ENCODE results near the gene CSNK2A2.

CSNK2A2 gene

GRCh38 chr16:58217311-58217925 is 19.5 kb upstream of the CSNK2A2 start:
- TF ChIP-seq, protein P1, sequence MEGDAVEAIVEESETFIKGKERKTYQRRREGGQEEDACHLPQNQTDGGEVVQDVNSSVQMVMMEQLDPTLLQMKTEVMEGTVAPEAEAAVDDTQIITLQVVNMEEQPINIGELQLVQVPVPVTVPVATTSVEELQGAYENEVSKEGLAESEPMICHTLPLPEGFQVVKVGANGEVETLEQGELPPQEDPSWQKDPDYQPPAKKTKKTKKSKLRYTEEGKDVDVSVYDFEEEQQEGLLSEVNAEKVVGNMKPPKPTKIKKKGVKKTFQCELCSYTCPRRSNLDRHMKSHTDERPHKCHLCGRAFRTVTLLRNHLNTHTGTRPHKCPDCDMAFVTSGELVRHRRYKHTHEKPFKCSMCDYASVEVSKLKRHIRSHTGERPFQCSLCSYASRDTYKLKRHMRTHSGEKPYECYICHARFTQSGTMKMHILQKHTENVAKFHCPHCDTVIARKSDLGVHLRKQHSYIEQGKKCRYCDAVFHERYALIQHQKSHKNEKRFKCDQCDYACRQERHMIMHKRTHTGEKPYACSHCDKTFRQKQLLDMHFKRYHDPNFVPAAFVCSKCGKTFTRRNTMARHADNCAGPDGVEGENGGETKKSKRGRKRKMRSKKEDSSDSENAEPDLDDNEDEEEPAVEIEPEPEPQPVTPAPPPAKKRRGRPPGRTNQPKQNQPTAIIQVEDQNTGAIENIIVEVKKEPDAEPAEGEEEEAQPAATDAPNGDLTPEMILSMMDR (IDR thresholded peaks at IDR 0.05; ENCODE audit: low read depth, low read length) = no peak
- DNase-seq (ENCODE audit: low read depth in 2 of 2) = no peak

GRCh38 chr16:58212824-58213655 is 15.1 kb upstream of the CSNK2A2 start:
- TF ChIP-seq, protein P1 (IDR thresholded peaks at IDR 0.05; ENCODE audit: low read depth, low read length) = no peak
- DNase-seq (ENCODE audit: low read depth in 2 of 2) = no peak
- H3K4me3 ChIP-seq (replicated peaks in 1 of 2; ENCODE audit: low read depth in 2 of 2, low read length in 2 of 2) = no peak overlapping the region

More at GRCh38 chr16:58217311-58217925, 19.5 kb upstream of the CSNK2A2 start:
- no peak overlapping the region for H3K4me3 ChIP-seq (replicated peaks in 1 of 2; ENCODE audit: low read depth in 2 of 2, low read length in 2 of 2)

DNA sequence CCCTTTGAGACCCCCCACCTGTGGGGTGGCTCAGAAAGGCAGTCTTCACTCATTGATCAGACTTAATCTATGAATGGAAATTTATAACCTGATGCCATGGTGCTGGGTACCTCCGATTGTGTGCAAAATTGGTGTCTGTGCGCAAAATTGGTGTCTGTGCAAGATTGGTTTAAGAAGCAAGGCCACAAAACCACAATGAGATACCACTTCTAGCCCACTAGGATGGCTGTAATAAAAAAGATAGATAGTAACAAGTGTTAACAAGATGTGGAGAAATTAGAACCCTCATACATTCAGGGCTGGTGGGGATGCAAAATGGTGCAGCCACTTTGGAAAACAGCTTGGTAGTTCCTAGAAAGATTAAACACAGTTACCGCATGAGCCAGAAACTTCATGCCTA is 13.9 kb upstream of the CSNK2A2 start:
- TF ChIP-seq, protein P1 (IDR thresholded peaks at IDR 0.05; ENCODE audit: low read depth, low read length) = no peak
- H3K4me3 ChIP-seq (replicated peaks in 1 of 2; ENCODE audit: low read depth in 2 of 2, low read length in 2 of 2) = no peak overlapping the region
- DNase-seq (ENCODE audit: low read depth in 2 of 2) = no peak

DNA sequence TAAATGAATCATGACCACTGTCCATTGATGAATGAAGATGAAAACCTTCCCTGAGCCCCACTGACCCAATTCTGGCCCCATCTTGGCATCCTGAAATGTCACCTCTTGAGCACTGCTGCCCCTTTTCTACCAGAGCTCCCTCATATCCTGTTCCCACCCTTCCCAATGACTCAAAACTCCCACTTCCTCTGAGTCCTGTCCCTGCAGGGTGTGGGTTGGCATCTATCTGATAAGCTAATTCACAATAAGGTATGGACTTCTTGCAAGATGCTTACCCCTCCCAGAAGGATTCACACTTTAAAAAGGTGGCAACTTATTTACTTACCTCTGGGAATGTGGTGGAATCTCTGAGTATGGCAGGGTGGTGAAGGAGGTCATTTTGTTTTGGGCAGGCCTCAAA is 13.3 kb upstream of the CSNK2A2 start:
- TF ChIP-seq, protein P1 (IDR thresholded peaks at IDR 0.05; ENCODE audit: low read depth, low read length) = no peak
- no peak for DNase-seq (ENCODE audit: low read depth in 2 of 2)
- H3K4me3 ChIP-seq (replicated peaks in 1 of 2; ENCODE audit: low read depth in 2 of 2, low read length in 2 of 2) = no peak overlapping the region

DNA sequence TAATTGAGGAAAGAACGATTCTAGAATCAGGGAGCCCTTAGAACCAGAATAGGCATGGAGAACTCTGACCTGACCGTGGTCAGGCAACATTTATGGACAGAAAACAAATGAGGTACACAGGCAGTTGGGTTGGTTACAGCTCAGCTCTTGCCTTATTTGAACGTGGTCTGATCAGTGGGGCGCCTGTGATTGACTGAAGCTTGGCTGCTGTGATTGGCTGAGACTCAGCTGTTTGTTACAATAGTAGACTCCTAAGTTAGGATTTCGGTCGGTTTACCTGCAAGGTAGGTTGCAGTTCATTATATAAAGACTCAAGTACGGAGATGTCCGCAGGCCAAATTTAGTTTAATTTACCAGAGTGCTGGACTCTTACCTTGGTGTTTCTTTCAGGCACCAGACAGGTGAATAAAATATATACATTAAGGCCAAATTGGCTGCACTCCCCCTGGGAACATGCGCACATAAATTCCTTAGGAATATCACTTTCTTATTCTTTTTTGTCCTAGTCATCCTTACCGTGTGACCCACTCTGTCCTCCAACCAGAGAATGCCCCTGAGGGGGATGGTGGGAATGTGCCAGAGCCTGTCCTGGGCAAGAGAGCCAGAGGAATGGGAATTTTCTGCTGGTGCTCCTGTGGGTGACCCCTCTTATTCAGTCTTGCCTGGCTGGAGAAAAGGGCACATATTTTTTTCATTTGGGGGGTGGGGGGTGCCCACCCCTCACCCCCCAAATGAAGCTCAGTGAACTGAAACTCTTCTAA is 7.5 kb upstream of the CSNK2A2 start:
- TF ChIP-seq, protein P1 (IDR thresholded peaks at IDR 0.05; ENCODE audit: low read depth, low read length) = no peak

GRCh38 chr16:58201163-58201562 is 3.3 kb upstream of the CSNK2A2 start:
- no peak for DNase-seq (ENCODE audit: low read depth in 2 of 2)
- H3K4me3 ChIP-seq (replicated peaks in 1 of 2; ENCODE audit: low read depth in 2 of 2, low read length in 2 of 2) = no peak overlapping the region
- TF ChIP-seq, protein P1 (IDR thresholded peaks at IDR 0.05; ENCODE audit: low read depth, low read length) = no peak

More for the DNA sequence above, 7.5 kb upstream of the CSNK2A2 start:
- DNase-seq (ENCODE audit: low read depth in 2 of 2) = no peak
- no peak overlapping the region for H3K4me3 ChIP-seq (replicated peaks in 1 of 2; ENCODE audit: low read depth in 2 of 2, low read length in 2 of 2)
